Liver (tissue), 9 donors: Measurements from ENCODE around the gene ALG6. TPM values are rescaled to one million over a fixed set of nuclear protein-coding genes. Genes with fewer than 3 reads are reported as not detected.

ENCODE experiments used
- DNase-seq: peaks from one replicate; pipeline ENCODE4 v3.0.0-alpha.2; 2017; ENCODE audit warnings: low spot score
- H3K27ac ChIP-seq, 2 donors: one replicate each; pipeline ENCODE4 v1.7.0; 2013; ENCODE audit warnings: inconsistent platforms in 2 of 2, low read length in 2 of 2, control low read depth in 1 of 2, low read depth in 1 of 2, mild to moderate bottlenecking in 1 of 2
- H3K27me3 ChIP-seq, 4 donors: one replicate each; pipeline versions ENCODE4 v1.6.1 to v1.7.0; 2013; ENCODE audit warnings: low read length in 3 of 4, inconsistent platforms in 1 of 4, mild to moderate bottlenecking in 1 of 4, moderate library complexity in 1 of 4; ENCODE audit not compliant: control insufficient read depth in 4 of 4, insufficient read depth in 4 of 4
- H3K36me3 ChIP-seq, 4 donors: one replicate each; pipeline versions ENCODE4 v1.6.1 to v1.7.0; 2013; ENCODE audit warnings: low read length in 3 of 4, mild to moderate bottlenecking in 3 of 4, low read depth in 1 of 4, moderate library complexity in 1 of 4; ENCODE audit not compliant: control insufficient read depth in 4 of 4, insufficient read depth in 3 of 4
- H3K4me1 ChIP-seq, 4 donors: one replicate each; pipeline versions ENCODE4 v1.6.1 to v1.7.0; 2013; ENCODE audit warnings: low read length in 3 of 4, mild to moderate bottlenecking in 3 of 4, moderate library complexity in 1 of 4; ENCODE audit not compliant: control insufficient read depth in 4 of 4, insufficient read depth in 4 of 4
- H3K4me3 ChIP-seq, 3 donors: one replicate each; pipeline versions ENCODE4 v1.6.1 to v1.7.0; 2013; ENCODE audit warnings: low read length in 3 of 3, control low read depth in 1 of 3, low read depth in 1 of 3, mild to moderate bottlenecking in 1 of 3
- H3K9ac ChIP-seq, 2 donors: one replicate each; pipeline ENCODE4 v1.7.0; 2013; ENCODE audit warnings: low read length in 2 of 2, mild to moderate bottlenecking in 2 of 2, moderate library complexity in 2 of 2, control low read depth in 1 of 2, low read depth in 1 of 2
- H3K9me3 ChIP-seq, 4 donors: one replicate each; pipeline versions ENCODE4 v1.6.1 to v1.7.0; 2013; ENCODE audit warnings: low read length in 3 of 4; ENCODE audit not compliant: control insufficient read depth in 4 of 4
- EGR1 ChIP-seq, 2 donors: IDR thresholded peaks; 2 replicates each; pipeline ENCODE4 v1.6.1; 2016 to 2018; ENCODE audit warnings: antibody characterized with exemption in 2 of 2, low read depth in 2 of 2
- FOXA1 ChIP-seq: IDR thresholded peaks from 2 replicates; pipeline ENCODE4 v1.6.1; 2016; ENCODE audit warnings: antibody characterized with exemption
- FOXA2 ChIP-seq: IDR thresholded peaks from 2 replicates; pipeline ENCODE4 v1.6.1; 2016; ENCODE audit warnings: antibody characterized with exemption
- GABPA ChIP-seq, 2 donors: IDR thresholded peaks in 1 of 2; conservative IDR thresholded peaks in 1 of 2; 2 replicates each; pipeline ENCODE4 v1.6.1; 2016; ENCODE audit warnings: antibody characterized with exemption in 2 of 2, mild to moderate bottlenecking in 1 of 2, moderate library complexity in 1 of 2
- HNF4A ChIP-seq, 2 donors: conservative IDR thresholded peaks; 2 replicates each; pipeline ENCODE4 v1.6.1; 2016; ENCODE audit warnings: antibody characterized with exemption in 2 of 2, mild to moderate bottlenecking in 2 of 2
- HNF4G ChIP-seq: IDR thresholded peaks from 2 replicates; pipeline ENCODE4 v1.6.1; 2016; ENCODE audit warnings: antibody characterized with exemption
- JUND ChIP-seq, 2 donors: IDR thresholded peaks; 2 replicates each; pipeline ENCODE4 v1.6.1; 2016; ENCODE audit warnings: antibody characterized with exemption in 2 of 2
- NR2F2 ChIP-seq: IDR thresholded peaks from 2 replicates; pipeline ENCODE4 v1.6.1; 2016; ENCODE audit warnings: antibody characterized with exemption
- RAD21 ChIP-seq, 2 donors: IDR thresholded peaks; 2 replicates each; pipeline ENCODE4 v1.6.1; 2016; ENCODE audit warnings: antibody characterized with exemption in 2 of 2, mild to moderate bottlenecking in 2 of 2
- RXRA ChIP-seq, 2 donors: IDR thresholded peaks; 2 replicates each; pipeline ENCODE4 v1.6.1; 2017 to 2018; ENCODE audit warnings: antibody characterized with exemption in 2 of 2, mild to moderate bottlenecking in 1 of 2
- SP1 ChIP-seq: IDR thresholded peaks from 2 replicates; pipeline ENCODE4 v1.6.1; 2018; ENCODE audit warnings: antibody characterized with exemption, mild to moderate bottlenecking
- TAF1 ChIP-seq: conservative IDR thresholded peaks from 2 replicates; pipeline ENCODE4 v1.6.1; 2016; ENCODE audit warnings: antibody characterized with exemption, mild to moderate bottlenecking
- YY1 ChIP-seq: IDR thresholded peaks from 2 replicates; pipeline ENCODE4 v1.6.1; 2016; ENCODE audit warnings: antibody characterized with exemption, mild to moderate bottlenecking
- WGBS: extraction: QIAGEN DNeasy Blood & Tissue Kit; methylation state at CpG from one replicate; pipeline ENCODE4 v1.1.7; 2013; 5-methylcytosine and 5-hydroxymethylcytosine counted together
- polyA plus RNA-seq, 2 donors: library from polyadenylated mRNA; stranded (reverse) in 1 of 2; unstranded in 1 of 2; fragments of 200-250 nt in 1 of 2; fragments of >200 nt in 1 of 2; fragmentation: Nextera tagmentation in 1 of 2; extraction: Ambion mirVana in 1 of 2; gene quantifications; one replicate each; pipeline versions ENCODE4 v1.2.1 to v1.2.3, GENCODE V29; 2013 to 2015
- total RNA-seq, 2 donors: library from RNA; depleted of rRNA; stranded (reverse); fragments of >200 nt; gene quantifications; one replicate each; pipeline ENCODE4 v1.2.3, GENCODE V29; 2014
- TF ChIP-seq, protein P1 (sequence below): IDR thresholded peaks from 2 replicates; pipeline ENCODE4 v1.6.1; 2016; ENCODE audit warnings: antibody characterized with exemption, mild to moderate bottlenecking
- TF ChIP-seq, protein P2 (sequence below): fragments of 150-350 bp; IDR thresholded peaks from 2 replicates; pipeline ENCODE4 v1.5.1; 2017; ENCODE audit warnings: improper control_type of control experiment, low read depth, low read length; ENCODE audit not compliant: missing input control
- TF ChIP-seq, protein P3 (sequence below): IDR thresholded peaks from 2 replicates; pipeline ENCODE4 v1.6.1; 2016; ENCODE audit warnings: antibody characterized with exemption
- TF ChIP-seq, protein P4 (sequence below): IDR thresholded peaks from 2 replicates; pipeline ENCODE4 v1.6.1; 2016; ENCODE audit warnings: antibody characterized with exemption
- donor health status: healthy.
- donor health status: healthy.
- donor health status: healthy.
- donor health status: healthy.
- donor health status: healthy.

Gene ALG6
- total and polyA plus RNA-seq, 4 donors: 4.6 to 13.2 (median 6.6) TPM

DNA sequence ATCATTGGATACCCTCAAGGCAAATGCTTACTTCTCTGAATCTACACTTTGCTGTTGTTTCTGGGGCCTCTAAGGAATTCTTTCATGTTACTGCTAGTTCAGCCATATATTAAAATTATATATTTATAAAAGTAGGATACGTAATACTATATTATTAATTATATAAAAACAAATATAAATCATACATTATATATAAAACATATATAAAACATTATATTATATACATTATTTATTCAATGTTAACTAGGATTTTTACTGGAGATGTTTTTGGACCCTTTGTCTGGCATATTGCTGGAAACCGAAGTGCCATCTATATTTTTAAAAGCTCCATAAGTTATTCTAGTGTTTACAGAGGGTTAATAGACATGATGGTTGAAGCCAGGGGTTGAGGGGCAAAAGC, 12.2 kb downstream of the ALG6 start:
- H3K9me3 ChIP-seq: no peaks in the 10 kb centered on the region
- H3K4me3 ChIP-seq: no peak overlapping the region
- H3K27ac ChIP-seq: no peak overlapping the region
- 97% methylated on average over 2 of the region's 2 CpGs for WGBS
- peaks cover 0 to 2% (median 0%) of the 10 kb centered on the region in 4 donors for H3K36me3 ChIP-seq
- no peaks in the 10 kb centered on the region for H3K4me1 ChIP-seq
- no peak for DNase-seq
- TF ChIP-seq, protein P1, sequence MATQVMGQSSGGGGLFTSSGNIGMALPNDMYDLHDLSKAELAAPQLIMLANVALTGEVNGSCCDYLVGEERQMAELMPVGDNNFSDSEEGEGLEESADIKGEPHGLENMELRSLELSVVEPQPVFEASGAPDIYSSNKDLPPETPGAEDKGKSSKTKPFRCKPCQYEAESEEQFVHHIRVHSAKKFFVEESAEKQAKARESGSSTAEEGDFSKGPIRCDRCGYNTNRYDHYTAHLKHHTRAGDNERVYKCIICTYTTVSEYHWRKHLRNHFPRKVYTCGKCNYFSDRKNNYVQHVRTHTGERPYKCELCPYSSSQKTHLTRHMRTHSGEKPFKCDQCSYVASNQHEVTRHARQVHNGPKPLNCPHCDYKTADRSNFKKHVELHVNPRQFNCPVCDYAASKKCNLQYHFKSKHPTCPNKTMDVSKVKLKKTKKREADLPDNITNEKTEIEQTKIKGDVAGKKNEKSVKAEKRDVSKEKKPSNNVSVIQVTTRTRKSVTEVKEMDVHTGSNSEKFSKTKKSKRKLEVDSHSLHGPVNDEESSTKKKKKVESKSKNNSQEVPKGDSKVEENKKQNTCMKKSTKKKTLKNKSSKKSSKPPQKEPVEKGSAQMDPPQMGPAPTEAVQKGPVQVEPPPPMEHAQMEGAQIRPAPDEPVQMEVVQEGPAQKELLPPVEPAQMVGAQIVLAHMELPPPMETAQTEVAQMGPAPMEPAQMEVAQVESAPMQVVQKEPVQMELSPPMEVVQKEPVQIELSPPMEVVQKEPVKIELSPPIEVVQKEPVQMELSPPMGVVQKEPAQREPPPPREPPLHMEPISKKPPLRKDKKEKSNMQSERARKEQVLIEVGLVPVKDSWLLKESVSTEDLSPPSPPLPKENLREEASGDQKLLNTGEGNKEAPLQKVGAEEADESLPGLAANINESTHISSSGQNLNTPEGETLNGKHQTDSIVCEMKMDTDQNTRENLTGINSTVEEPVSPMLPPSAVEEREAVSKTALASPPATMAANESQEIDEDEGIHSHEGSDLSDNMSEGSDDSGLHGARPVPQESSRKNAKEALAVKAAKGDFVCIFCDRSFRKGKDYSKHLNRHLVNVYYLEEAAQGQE: no peak
- TF ChIP-seq HNF4A (conservative IDR thresholded peaks at IDR 0.05): no peak
- no peak for TF ChIP-seq YY1
- no peak for TF ChIP-seq RXRA (IDR thresholded peaks at IDR 0.05)
- TF ChIP-seq EGR1 (IDR thresholded peaks at IDR 0.05; ENCODE audit: low read depth in 2 of 2): no peak
- no peak for TF ChIP-seq RAD21 (IDR thresholded peaks at IDR 0.05)
- no peak for TF ChIP-seq JUND (IDR thresholded peaks at IDR 0.05)
- no peak overlapping the region for H3K9ac ChIP-seq
- no peaks in the 10 kb centered on the region for H3K27me3 ChIP-seq

- no peak overlapping the region for H3K27ac ChIP-seq
- H3K9ac ChIP-seq: no peak overlapping the region
- H3K27me3 ChIP-seq: no peaks in the 10 kb centered on the region
- no peak for DNase-seq
- H3K9me3 ChIP-seq: no peaks in the 10 kb centered on the region
- H3K4me3 ChIP-seq: no peak overlapping the region
- H3K36me3 ChIP-seq: no peaks in the 10 kb centered on the region
- H3K4me1 ChIP-seq: no peaks in the 10 kb centered on the region
- TF ChIP-seq RXRA (IDR thresholded peaks at IDR 0.05): no peak
- no peak for TF ChIP-seq HNF4A (conservative IDR thresholded peaks at IDR 0.05)
- TF ChIP-seq TAF1: no peak
- TF ChIP-seq YY1: no peak
- TF ChIP-seq SP1: no peak
- TF ChIP-seq FOXA2: no peak
- no peak for TF ChIP-seq FOXA1
- TF ChIP-seq HNF4G: no peak
- TF ChIP-seq, protein P2, sequence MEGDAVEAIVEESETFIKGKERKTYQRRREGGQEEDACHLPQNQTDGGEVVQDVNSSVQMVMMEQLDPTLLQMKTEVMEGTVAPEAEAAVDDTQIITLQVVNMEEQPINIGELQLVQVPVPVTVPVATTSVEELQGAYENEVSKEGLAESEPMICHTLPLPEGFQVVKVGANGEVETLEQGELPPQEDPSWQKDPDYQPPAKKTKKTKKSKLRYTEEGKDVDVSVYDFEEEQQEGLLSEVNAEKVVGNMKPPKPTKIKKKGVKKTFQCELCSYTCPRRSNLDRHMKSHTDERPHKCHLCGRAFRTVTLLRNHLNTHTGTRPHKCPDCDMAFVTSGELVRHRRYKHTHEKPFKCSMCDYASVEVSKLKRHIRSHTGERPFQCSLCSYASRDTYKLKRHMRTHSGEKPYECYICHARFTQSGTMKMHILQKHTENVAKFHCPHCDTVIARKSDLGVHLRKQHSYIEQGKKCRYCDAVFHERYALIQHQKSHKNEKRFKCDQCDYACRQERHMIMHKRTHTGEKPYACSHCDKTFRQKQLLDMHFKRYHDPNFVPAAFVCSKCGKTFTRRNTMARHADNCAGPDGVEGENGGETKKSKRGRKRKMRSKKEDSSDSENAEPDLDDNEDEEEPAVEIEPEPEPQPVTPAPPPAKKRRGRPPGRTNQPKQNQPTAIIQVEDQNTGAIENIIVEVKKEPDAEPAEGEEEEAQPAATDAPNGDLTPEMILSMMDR: no peak
- TF ChIP-seq GABPA (IDR thresholded peaks at IDR 0.05 in 1 of 2, conservative IDR thresholded peaks at IDR 0.05 in 1 of 2): no peak
- 98% methylated on average over 1 of the region's 1 CpG for WGBS
Measured at GRCh38 chr1:63381741-63382140, 14.3 kb downstream of the ALG6 start.

GRCh38 chr1:63401945-63402344, 34.5 kb downstream of the ALG6 start:
- Histone ChIP-seq H3K4me1 (peaks cover 0 to 2% (median under 1%) of the 10 kb centered on the region in 4 donors), H3K9ac (no peak overlapping the region), H3K27ac (no peak overlapping the region), H3K36me3 (peaks cover 0 to 5% (median 0%) of the 10 kb centered on the region in 4 donors), H3K27me3 (no peaks in the 10 kb centered on the region), H3K4me3 (no peak overlapping the region), H3K9me3 (no peaks in the 10 kb centered on the region)
- 97% methylated on average over 4 of the region's 4 CpGs for WGBS
- TF ChIP-seq TAF1 (no peak), EGR1 (IDR thresholded peaks at IDR 0.05; ENCODE audit: low read depth in 2 of 2) (no peak), SP1 (no peak), NR2F2 (no peak)
- TF ChIP-seq, protein P3, sequence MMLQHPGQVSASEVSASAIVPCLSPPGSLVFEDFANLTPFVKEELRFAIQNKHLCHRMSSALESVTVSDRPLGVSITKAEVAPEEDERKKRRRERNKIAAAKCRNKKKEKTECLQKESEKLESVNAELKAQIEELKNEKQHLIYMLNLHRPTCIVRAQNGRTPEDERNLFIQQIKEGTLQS: no peak
- TF ChIP-seq, protein P4, sequence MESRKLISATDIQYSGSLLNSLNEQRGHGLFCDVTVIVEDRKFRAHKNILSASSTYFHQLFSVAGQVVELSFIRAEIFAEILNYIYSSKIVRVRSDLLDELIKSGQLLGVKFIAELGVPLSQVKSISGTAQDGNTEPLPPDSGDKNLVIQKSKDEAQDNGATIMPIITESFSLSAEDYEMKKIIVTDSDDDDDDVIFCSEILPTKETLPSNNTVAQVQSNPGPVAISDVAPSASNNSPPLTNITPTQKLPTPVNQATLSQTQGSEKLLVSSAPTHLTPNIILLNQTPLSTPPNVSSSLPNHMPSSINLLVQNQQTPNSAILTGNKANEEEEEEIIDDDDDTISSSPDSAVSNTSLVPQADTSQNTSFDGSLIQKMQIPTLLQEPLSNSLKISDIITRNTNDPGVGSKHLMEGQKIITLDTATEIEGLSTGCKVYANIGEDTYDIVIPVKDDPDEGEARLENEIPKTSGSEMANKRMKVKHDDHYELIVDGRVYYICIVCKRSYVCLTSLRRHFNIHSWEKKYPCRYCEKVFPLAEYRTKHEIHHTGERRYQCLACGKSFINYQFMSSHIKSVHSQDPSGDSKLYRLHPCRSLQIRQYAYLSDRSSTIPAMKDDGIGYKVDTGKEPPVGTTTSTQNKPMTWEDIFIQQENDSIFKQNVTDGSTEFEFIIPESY: no peak
- no peak for DNase-seq
